Endothelial cell of umbilical vein (primary cell): ENCODE measurements around the gene HTR7. TPM values are rescaled to one million over a fixed set of nuclear protein-coding genes. Genes with fewer than 3 reads are reported as not detected.

Source experiments
- BruUV-seq: library from RNA; stranded (reverse); fragments of 400-500 nt; replicated peaks from 2 replicates; lab custom pipeline; 2021; lab: Mats Ljungman, UMichigan
- CTCF ChIA-PET: fragments of 300-600, 350-600 bp; sonication (Branson Sonifier 250); formaldehyde crosslinking; loops from one replicate; lab custom pipeline; 2021; ENCODE audit warnings: antibody characterized with exemption, inconsistent platforms; lab: Charles Lee
- POLR2A ChIA-PET: fragments of 300-600, 350-600 bp; sonication (Branson Sonifier 250); formaldehyde crosslinking; loops from one replicate; lab custom pipeline; 2021; ENCODE audit warnings: antibody characterized with exemption, inconsistent platforms; lab: Charles Lee
- DNase-seq: peaks from one replicate; pipeline ENCODE4 v3.0.0-alpha.2; 2011; ENCODE audit warnings: low read depth, low spot score
- FAIRE-seq: peaks from 2 replicates; lab custom pipeline; 2011; peaks lifted over from hg19 to GRCh38; lab: Jason Lieb, UNC
- H2AFZ ChIP-seq: 2 replicates; pipeline ENCODE4 v1.6.0; 2012; ENCODE audit warnings: low read depth, low read length, control low read depth, inconsistent platforms
- H3K27ac ChIP-seq: 2 replicates; pipeline ENCODE4 v1.5.1; 2011; ENCODE audit warnings: low read depth, mild to moderate bottlenecking, control low read depth, low read length, moderate library complexity; ENCODE audit not compliant: insufficient read depth
- H3K27me3 ChIP-seq, 2 experiments: 2 replicates each; pipeline versions ENCODE4 v1.6.0 to v1.6.1; 2011; ENCODE audit warnings: low read length in 2 of 2, mixed read lengths in 1 of 2; ENCODE audit not compliant: control insufficient read depth in 2 of 2, insufficient read depth in 2 of 2
- H3K36me3 ChIP-seq, 2 experiments: 2 replicates in 1 of 2; 3 replicates in 1 of 2; pipeline ENCODE4 v1.5.1; 2011; ENCODE audit warnings: low read length in 2 of 2, mild to moderate bottlenecking in 1 of 2, moderate library complexity in 1 of 2; ENCODE audit not compliant: control insufficient read depth in 2 of 2, insufficient read depth in 2 of 2; ENCODE audit errors: extremely low read depth in 1 of 2
- H3K4me1 ChIP-seq: 3 replicates; pipeline ENCODE4 v1.5.1; 2011; ENCODE audit warnings: mild to moderate bottlenecking, low read length; ENCODE audit not compliant: control insufficient read depth, insufficient read depth; ENCODE audit errors: extremely low read depth
- H3K4me2 ChIP-seq: 2 replicates; pipeline ENCODE4 v1.6.1; 2011; ENCODE audit warnings: low read length, control low read depth, mixed read lengths; ENCODE audit not compliant: insufficient read depth
- H3K4me3 ChIP-seq, 3 experiments: fragments of 200-600 bp in 1 of 3; sonication (generic), shearing (Covaris generic) in 1 of 3; replicated peaks in 1 of 3; 2 replicates each; pipeline ENCODE4 v1.5.1; 2011 to 2016; ENCODE audit warnings: control low read depth in 3 of 3, low read length in 3 of 3, mild to moderate bottlenecking in 2 of 3, inconsistent platforms in 1 of 3, low read depth in 1 of 3, moderate library complexity in 1 of 3; ENCODE audit not compliant: insufficient read depth in 1 of 3
- H3K79me2 ChIP-seq: 2 replicates; pipeline ENCODE4 v1.6.0; 2012; ENCODE audit warnings: low read length, inconsistent platforms; ENCODE audit not compliant: control insufficient read depth, insufficient read depth
- H3K9ac ChIP-seq: replicated peaks from 2 replicates; pipeline ENCODE3; 2011; ENCODE audit warnings: low read length, control low read depth; ENCODE audit not compliant: insufficient read depth; ENCODE audit errors: extremely low read depth
- H3K9me1 ChIP-seq: replicated peaks from 3 replicates; pipeline ENCODE4 v1.6.0; 2011; ENCODE audit warnings: mild to moderate bottlenecking, low read length; ENCODE audit not compliant: control insufficient read depth, insufficient read depth; ENCODE audit errors: extremely low read depth
- H3K9me3 ChIP-seq: replicated peaks from 2 replicates; pipeline ENCODE4 v1.5.1; 2012; ENCODE audit warnings: low read length, inconsistent platforms; ENCODE audit not compliant: control insufficient read depth, insufficient read depth
- H4K20me1 ChIP-seq: replicated peaks from 2 replicates; pipeline ENCODE3; 2011; ENCODE audit warnings: mild to moderate bottlenecking, low read length; ENCODE audit not compliant: control insufficient read depth, insufficient read depth; ENCODE audit errors: extremely low read depth
- EZH2 ChIP-seq: IDR thresholded peaks from 2 replicates; pipeline ENCODE4 v1.6.1; 2012; ENCODE audit warnings: borderline replicate concordance, low read depth, mild to moderate bottlenecking, moderate library complexity, low read length, inconsistent platforms; ENCODE audit not compliant: severe bottlenecking
- FOS ChIP-seq: IDR thresholded peaks from 2 replicates; pipeline ENCODE4 v1.6.1; 2011; ENCODE audit warnings: mild to moderate bottlenecking, low read length, moderate library complexity, borderline replicate concordance; ENCODE audit not compliant: insufficient read depth
- GATA2 ChIP-seq: IDR thresholded peaks from 2 replicates; pipeline ENCODE4 v1.7.0; 2011; ENCODE audit warnings: low read depth, mild to moderate bottlenecking, moderate library complexity, mixed read lengths, low read length; ENCODE audit not compliant: insufficient read length, insufficient read depth
- JUN ChIP-seq: IDR thresholded peaks from 2 replicates; pipeline ENCODE4 v1.6.1; 2011; ENCODE audit warnings: borderline replicate concordance, low read depth; ENCODE audit not compliant: insufficient read length, insufficient read depth
- MAX ChIP-seq: IDR thresholded peaks from 2 replicates; pipeline ENCODE4 v1.6.1; 2011; ENCODE audit not compliant: insufficient read depth, insufficient read length
- MYC ChIP-seq: IDR thresholded peaks from one replicate; pipeline ENCODE4 v1.6.1; 2011; ENCODE audit warnings: mild to moderate bottlenecking, low read depth, low read length
- POLR2A ChIP-seq: IDR thresholded peaks from 2 replicates; pipeline ENCODE4 v1.6.1; 2012; ENCODE audit warnings: low read depth, mild to moderate bottlenecking, control low read depth, low read length
- POLR2AphosphoS5 ChIP-seq: IDR thresholded peaks from 2 replicates; pipeline ENCODE4 v1.6.1; 2012; ENCODE audit warnings: low read depth, mild to moderate bottlenecking, control low read depth, low read length, moderate library complexity; ENCODE audit not compliant: insufficient read depth
- dilution Hi-C: fragments of 300-500 bp; cut with MboI; formaldehyde crosslinking; loops from one replicate; pipeline ENCODE4 v1.15.0; 2019; ENCODE audit warnings: low sequenced_read_pairs; ENCODE audit not compliant: extremely low pct_ligation_motif_present
- intact Hi-C: fragments of 100-400 bp; cut with micrococcal nuclease; formaldehyde crosslinking; loops from one replicate; pipeline ENCODE4 v1.10.0; 2022
- polyA plus RNA-seq, 4 experiments: library from polyadenylated mRNA; depleted of rRNA in 3 of 4; stranded (reverse) in 3 of 4; unstranded in 1 of 4; fragments of >200 nt; gene quantifications; 2 replicates each; pipeline versions ENCODE4 v1.2.1 to v1.2.3, GENCODE V29; 2011 to 2012; ENCODE audit warnings: missing spikeins in 1 of 4
- total RNA-seq: library from RNA; stranded (reverse); gene quantifications from 2 replicates; pipeline ENCODE4 v1.2.3, GENCODE V29; 2021
- TF ChIP-seq, protein P1 (sequence below), 2 donors: IDR thresholded peaks; 1 replicate in 1 of 2; 2 replicates in 1 of 2; pipeline ENCODE4 v1.5.1; 2011; ENCODE audit warnings: low read length in 2 of 2, mild to moderate bottlenecking in 2 of 2, moderate library complexity in 2 of 2, control low read depth in 1 of 2, inconsistent platforms in 1 of 2, low read depth in 1 of 2; ENCODE audit not compliant: insufficient read depth in 1 of 2; ENCODE audit errors: extremely low read depth in 1 of 2

HTR7 gene
- total and polyA plus RNA-seq, 2 donors (not counting 3 experiments of a cell fraction or from before 2014, with no cell fraction given), result 0.01 to 0.22 TPM

- Histone ChIP-seq H3K4me2 (peak overlapping the region; percentile 57), H3K4me3 (no peak overlapping the region), H3K36me3 (no peaks in the 10 kb centered on the region), H3K4me1 (peaks cover 19% of the 10 kb centered on the region), H3K27ac (no peak overlapping the region), H3K79me2 (no peaks in the 10 kb centered on the region), H3K9me1 (no peaks in the 10 kb centered on the region), H4K20me1 (no peaks in the 10 kb centered on the region), H3K9me3 (no peaks in the 10 kb centered on the region), H3K9ac (no peak overlapping the region), H2AFZ (no peak overlapping the region), H3K27me3 (peaks cover 27 to 39% of the 10 kb centered on the region in 2 experiments)
- intact Hi-C loops, result loop anchor here (1.0 kb wide), 1 partner anchor 12 kb away; the partner anchor contains the start of gene RPP30
- FAIRE-seq (peak; percentile 66), DNase-seq (peak; percentile 46)
- BruUV-seq, result no TSS peak
- dilution Hi-C loops, result no loop called here
- peak; percentile 55 for TF ChIP-seq JUN
- TF ChIP-seq MAX, result no peak
- no peak for TF ChIP-seq EZH2
- peak; percentile 16 for TF ChIP-seq POLR2AphosphoS5
- no peak for TF ChIP-seq POLR2A
- TF ChIP-seq MYC, result no peak
- TF ChIP-seq GATA2, result peak; percentile 33
- TF ChIP-seq, protein P1, sequence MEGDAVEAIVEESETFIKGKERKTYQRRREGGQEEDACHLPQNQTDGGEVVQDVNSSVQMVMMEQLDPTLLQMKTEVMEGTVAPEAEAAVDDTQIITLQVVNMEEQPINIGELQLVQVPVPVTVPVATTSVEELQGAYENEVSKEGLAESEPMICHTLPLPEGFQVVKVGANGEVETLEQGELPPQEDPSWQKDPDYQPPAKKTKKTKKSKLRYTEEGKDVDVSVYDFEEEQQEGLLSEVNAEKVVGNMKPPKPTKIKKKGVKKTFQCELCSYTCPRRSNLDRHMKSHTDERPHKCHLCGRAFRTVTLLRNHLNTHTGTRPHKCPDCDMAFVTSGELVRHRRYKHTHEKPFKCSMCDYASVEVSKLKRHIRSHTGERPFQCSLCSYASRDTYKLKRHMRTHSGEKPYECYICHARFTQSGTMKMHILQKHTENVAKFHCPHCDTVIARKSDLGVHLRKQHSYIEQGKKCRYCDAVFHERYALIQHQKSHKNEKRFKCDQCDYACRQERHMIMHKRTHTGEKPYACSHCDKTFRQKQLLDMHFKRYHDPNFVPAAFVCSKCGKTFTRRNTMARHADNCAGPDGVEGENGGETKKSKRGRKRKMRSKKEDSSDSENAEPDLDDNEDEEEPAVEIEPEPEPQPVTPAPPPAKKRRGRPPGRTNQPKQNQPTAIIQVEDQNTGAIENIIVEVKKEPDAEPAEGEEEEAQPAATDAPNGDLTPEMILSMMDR (IDR thresholded peaks at IDR 0.05; ENCODE audit: extremely low read depth in 1 of 2, insufficient read depth in 1 of 2, low read depth in 1 of 2, low read length in 2 of 2), result no peak
- TF ChIP-seq FOS, result peak; percentile 85
- ChIA-PET CTCF (interaction anchor here (1.6 to 1.8 kb wide), 2 partner anchors 71 to 109 kb away, joined by 5 read pairs; no protein-coding TSS in a partner anchor), POLR2A (no interaction called here)
Measured at GRCh38 chr10:90859321-90859751, 1.5 kb upstream of the HTR7 start.
